Measurements from ENCODE around the gene SYPL1.
"Not testable (repeated sequence)": the region's sequence is repeated elsewhere in the genome, so short reads cannot be mapped to it uniquely, and the experiment has no call there.

SYPL1 gene

DNA sequence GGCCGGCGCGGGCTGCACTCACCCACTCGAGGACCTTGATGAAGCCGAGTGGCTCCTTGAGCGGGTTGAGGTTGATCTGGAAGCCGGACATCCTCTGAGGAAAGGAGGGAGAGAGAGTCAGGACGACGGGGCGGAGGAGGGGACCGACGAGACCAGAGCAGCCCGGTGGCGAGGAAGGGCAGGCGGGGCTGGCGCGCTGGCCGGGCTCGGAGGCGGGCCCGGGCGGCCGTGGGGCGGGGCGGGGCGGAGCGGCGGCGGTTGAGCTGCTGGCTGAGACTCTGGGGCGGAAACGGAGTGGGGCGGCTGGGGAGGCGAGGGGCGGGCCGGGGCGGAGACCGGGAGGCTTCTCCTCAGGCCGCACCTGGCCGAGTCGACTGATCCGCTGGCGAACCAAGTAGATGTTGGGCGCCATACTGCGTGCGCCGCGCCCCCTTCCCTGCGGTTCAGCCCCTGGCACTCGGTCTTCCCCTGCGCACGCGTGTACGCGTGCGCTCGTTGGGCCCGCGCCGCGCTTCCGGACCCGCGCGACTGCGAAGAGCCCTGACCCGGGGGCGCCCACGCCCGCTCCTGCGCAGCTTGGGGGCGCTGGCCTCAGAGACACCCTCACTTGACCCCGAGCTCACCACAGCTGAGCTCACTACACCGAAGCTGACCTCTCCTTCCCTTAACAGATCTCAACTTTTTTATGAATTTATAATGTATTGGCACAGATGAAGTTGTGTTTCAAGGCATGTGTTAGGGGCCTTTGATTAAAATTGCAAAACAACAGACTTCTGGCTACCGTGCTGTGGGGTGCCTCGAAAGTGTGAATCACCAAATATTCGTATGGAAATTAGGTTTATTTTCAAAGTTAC, at the start of gene SYPL1:
TSS of gene SYPL1 (minus strand) at position 195 of the 854 bp plus-strand sequence. CDS start at position 91, 104 bp downstream.
- no peak for FAIRE-seq
- DNase-seq (ENCODE audit: low spot score) = peak; percentile 89

- no peak for DNase-seq (ENCODE audit: low spot score)
- no peak for FAIRE-seq
Measured at GRCh38 chr7:106155027-106155426, 42.9 kb upstream of the SYPL1 start.

- DNase-seq (ENCODE audit: low spot score) = peak; percentile 64
- FAIRE-seq = no peak
Measured at GRCh38 chr7:106153891-106154449, 41.9 kb upstream of the SYPL1 start.

DNA sequence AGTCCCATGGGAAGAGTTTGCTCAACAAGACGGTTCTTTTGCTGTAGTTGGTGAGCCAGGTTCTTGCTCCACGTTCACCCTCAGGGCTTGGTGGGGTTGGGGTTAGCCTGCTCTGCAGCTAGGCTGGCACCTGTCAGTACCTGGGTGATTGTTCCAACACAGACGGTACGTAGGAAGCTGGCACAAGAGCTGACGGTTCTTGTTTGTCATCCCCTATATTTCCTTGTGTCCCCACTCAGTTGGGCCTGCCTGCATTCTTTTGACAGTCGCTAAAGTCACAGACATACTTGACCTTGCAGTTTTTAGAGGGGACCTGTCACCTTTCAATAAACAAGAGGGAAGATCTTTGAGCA, 40.2 kb upstream of the SYPL1 start:
- no peak for FAIRE-seq

DNA sequence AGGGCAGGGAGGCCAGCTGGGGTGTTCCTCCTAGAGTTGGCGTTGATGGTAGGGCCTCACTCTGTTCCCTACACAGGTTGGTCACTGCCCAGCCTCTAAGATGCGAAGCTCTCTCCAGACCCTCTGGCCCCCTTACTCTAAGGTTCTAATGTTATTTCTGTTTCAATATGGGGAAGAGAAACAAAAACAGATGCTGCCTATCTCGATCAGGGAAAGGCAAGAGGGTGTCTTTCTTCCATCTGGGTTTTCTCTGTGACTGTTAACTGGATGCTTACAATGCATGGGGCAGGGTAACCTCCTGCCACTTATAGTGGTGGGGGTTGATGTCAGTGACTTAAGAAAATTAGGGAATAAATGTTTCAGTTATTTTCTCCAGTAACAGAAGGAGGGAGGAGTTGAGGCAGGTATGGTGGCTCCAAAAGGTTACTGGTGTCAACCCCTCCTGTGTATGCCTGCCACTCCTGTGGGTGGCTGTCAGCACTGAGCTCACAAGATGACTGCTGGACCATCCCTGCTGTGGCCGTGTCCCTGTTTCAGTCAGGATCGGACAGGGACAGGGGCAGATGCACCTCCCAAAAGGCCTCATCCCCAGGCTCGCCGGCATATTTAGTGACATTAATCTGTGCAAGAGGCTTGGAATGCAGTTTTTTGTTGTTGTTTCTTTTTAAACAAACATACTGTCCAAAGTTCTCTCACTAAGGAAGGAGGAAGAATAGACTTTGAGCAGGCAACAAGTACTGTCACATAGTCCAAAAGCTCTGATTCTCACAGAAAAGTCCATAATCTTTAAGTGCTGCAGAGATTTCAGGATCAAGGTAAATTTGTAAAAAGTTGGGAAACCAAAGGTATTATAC, 39.6 kb upstream of the SYPL1 start:
- DNase-seq (ENCODE audit: low spot score) (no peak), FAIRE-seq (no peak)

More for the DNA sequence above, 40.2 kb upstream of the SYPL1 start:
- DNase-seq (ENCODE audit: low spot score) = no peak

GRCh38 chr7:106143711-106144337, 31.7 kb upstream of the SYPL1 start:
- no peak for DNase-seq (ENCODE audit: low spot score)
- no peak for FAIRE-seq

DNA sequence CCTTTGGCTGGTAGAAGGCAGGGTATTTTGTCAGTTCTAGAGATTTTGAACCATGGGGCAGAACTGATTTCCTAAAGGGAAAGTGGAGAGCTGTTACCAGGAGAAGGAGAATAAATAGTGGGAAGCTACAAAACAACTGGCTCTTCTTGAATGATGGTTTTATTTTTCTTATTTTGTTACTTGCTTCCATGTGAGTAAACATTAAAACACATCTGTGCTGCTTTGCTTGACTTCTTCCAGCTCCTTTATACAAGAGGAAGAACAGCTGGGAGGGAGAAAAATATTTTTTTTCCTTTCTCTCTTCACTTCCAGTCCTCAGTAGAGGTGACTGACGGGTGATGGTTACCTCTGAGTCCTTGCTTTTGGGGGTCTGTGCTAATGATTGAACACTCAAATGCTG, 30.0 kb upstream of the SYPL1 start:
- DNase-seq (ENCODE audit: low spot score) (no peak), FAIRE-seq (no peak)

DNA sequence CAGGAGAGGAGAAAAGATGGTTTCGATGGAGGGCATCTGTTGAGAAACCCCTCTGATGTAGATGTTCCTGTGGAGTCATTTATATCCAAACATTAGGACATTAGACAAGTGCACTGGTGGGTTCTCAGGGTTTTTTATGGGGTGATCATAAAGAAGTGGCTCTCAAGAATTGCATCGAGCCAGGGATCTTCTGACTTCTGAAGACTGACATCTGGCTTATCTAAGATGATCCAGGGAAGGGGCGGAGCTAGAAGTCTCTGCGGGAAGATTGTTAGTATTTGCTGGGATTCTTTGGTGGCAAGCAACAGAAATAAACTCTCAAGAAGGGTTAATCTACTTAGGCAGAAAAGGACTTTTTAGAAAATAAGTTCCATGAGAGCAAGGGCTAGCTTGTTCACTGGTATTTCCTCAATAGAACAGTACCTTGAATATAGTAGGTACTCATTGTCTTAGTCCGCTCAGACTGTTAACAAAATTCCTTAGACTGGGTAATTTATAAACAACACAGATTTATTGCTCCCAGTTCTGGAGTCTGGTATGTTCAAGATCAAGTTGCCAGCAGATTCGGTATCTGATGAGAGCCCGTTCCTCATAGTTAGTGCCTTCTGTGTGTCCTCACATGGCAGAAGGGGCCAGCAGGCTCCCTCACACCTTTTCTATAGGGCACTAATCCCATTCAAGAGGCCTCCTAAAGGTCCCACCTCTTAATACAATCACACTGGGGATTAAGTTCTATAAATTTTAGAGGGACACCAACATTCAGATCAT, 28.5 kb upstream of the SYPL1 start:
- no peak for FAIRE-seq

DNA sequence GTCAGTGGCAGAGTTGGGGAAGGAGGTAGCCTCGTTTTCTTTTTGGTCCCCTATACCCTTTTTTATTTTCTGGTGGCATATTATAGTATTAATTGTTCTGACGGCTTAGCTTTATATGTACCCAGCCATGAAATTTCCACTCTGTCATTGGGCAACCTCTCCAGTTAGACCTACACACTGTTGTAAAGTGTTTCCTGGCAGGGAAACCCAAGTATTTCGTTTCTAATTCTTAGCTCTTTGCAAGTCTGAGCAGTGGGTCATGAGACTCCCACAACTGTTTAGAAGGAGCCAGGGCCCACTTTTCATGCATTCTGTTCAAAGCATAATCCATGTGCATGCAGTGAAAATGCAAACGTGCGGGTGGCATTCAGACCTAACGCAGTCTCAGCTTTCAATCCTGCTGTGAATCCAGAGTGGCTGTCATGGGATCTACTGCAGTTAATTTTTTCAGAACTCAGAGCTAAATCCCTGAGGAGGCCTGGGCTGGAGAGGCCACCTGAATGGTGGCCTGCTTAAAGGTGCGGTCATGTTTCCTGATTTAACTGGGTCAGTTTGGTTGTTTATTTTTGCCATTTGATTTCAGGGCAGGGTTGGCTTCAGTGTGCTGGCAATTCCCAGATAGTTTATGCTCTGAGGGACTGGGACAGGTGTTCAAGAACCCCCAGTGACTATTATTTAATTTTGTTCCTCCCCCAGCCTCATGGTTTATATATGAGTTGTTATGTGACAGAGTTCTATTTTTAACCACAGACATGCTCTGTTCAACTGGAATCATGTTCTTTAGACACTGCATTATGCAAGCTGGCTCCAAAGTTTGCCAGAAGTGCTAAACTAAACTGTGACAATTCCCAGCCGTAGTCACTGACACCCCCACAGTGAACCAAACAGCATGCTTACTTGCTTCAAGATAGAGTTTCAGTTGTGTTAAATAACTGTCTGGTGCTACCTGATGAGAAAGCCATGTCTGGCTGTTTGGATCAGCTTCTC, 27.4 kb upstream of the SYPL1 start:
- DNase-seq (ENCODE audit: low spot score) (no peak), FAIRE-seq (no peak)

More for the DNA sequence above, 28.5 kb upstream of the SYPL1 start:
- DNase-seq (ENCODE audit: low spot score) = no peak

GRCh38 chr7:106138776-106139175, 26.7 kb upstream of the SYPL1 start:
- FAIRE-seq (no peak), DNase-seq (ENCODE audit: low spot score) (no peak)

- FAIRE-seq; DNase-seq (ENCODE audit: low spot score): not testable (repeated sequence)
Measured at GRCh38 chr7:106138181-106138580, 26.1 kb upstream of the SYPL1 start.

GRCh38 chr7:106134241-106134640, 22.1 kb upstream of the SYPL1 start:
- FAIRE-seq (no peak), DNase-seq (ENCODE audit: low spot score) (no peak)

DNA sequence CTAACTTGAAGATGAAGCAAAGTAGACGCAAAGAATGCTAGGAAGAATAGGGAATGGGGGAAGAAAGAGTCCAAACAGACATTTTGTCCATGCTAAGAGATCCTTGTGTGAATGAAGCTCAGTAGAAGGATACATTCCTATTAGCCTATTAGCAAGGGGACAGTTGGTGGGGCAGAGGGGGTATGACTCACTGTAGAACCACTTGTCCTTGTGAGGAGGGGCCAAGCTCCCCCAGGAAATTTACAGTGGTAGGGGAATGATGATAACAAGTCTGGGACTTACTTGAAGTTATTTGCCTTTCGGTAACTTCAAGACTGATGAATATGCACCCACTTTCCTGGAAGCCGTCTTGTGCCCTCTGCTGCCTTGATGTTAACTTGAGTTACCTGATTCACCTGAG, 17.2 kb upstream of the SYPL1 start:
- FAIRE-seq (no peak), DNase-seq (ENCODE audit: low spot score) (no peak)

DNA sequence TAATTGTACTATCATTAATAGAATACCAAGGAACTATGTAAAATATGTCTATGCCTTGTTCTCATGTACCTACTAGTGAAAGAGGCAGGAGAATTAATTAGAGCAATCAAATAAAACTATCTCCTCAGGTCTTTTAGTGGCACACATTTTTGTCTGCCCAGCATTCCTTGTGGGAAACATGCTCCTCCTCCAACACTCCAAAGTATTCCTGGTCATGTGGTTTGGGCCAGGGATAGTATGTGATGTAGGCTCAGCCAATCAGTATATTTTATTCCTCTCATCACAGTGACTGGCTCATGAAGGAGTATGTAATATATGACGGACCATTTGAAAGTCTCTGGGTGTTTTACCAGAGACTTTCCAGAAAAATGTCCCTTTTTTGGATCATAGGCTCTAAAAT, 16.7 kb upstream of the SYPL1 start:
- DNase-seq (ENCODE audit: low spot score) (no peak), FAIRE-seq (no peak)

DNA sequence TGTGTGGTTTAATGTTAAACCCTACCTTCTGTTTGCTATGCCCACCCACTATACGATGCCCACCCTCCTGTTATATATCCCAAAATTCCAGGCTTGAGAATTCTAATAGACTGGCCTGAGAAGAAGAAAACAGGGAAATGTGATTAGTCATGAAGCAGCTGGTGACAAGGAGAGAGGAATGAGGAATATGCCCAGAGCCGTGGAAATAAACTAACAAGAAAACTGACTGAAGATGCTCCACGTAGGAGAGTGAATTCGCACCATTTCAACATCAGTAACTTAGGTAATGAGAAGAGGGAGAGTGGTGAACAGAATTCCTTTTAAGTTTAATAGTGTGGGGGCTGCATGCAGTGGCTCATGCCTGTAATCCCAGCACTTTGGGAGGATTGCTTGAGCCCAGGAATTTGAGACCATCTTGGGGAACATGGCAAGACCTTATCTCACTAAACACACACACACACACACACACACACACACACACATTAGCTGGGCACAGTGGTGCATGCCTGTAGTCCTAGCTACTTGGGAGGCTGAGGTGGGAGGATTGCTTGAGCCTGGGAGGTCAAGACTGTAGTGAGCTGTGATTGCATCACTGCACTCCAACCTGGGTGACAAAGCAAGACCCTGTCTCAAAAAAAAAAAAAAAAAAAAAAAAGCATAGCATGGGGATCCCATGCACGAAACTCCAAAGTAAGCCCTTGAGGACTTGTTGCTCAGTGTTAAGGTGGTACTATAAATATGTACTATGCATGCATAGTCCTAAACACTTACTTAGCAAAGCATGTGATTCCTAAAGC, 16.1 kb upstream of the SYPL1 start:
- DNase-seq (ENCODE audit: low spot score) (no peak), FAIRE-seq (no peak)

- peak; percentile 34 for FAIRE-seq
- peak; percentile 45 for DNase-seq (ENCODE audit: low spot score)
Measured at GRCh38 chr7:106126170-106126938, 14.2 kb upstream of the SYPL1 start.

DNA sequence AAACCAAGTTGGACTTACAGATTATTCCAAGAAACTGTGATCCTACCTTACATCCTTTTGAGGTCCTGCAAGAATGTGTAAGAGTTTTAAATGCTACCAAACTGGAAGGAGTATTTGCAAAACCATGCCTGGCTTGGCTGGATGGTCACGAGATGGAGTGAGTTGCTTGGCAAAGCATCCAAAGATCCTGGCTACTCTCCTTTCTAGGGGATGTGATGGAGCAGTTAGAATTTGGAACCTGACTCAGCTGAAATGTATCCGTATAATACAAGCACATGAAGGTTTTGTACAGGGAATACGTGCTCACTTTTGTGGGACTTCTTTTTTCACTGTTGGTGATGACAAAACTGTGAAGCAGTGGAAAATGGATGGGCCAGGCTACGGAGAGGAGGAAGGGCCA, 13.3 kb upstream of the SYPL1 start:
- no peak for FAIRE-seq
- no peak for DNase-seq (ENCODE audit: low spot score)

DNA sequence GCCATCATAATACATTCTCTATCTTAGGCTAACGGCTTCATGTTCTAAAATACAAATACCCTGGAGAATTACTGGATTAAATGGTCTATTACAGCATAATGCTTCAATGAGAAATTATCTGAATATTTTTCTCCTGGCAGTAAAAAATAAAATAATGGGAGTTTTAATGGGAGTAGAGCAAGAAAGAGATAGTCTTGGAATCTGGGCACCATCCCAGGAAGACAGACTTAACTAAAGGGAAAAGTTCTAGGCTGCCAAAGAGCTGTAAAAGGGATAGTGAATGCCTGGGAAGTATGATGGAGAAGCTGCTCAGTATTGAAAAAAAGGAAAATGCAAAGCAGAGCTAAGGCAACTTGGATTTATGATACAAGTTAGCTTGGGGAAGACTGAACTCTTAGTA, 12.1 kb upstream of the SYPL1 start:
- DNase-seq (ENCODE audit: low spot score) (no peak), FAIRE-seq (no peak)

Data from RCC 7860 (cell line).